ENCODE data around the gene RHOF.

Gene RHOF

GRCh38 chr12:121789800-121790728, 3.4 kb downstream of the RHOF start:
- no peak for DNase-seq

- no peak for DNase-seq
Observed at GRCh38 chr12:121789233-121789781, 4.2 kb downstream of the RHOF start.

GRCh38 chr12:121788176-121788818, 5.2 kb downstream of the RHOF start:
- DNase-seq = no peak

GRCh38 chr12:121787063-121788025, 6.1 kb downstream of the RHOF start:
- no peak for DNase-seq

- no peak for DNase-seq
Observed at GRCh38 chr12:121786440-121786825, 7.1 kb downstream of the RHOF start.

GRCh38 chr12:121784460-121784859, 9.0 kb downstream of the RHOF start:
- no peak for DNase-seq

- no peak for DNase-seq
Observed at GRCh38 chr12:121783766-121784165, 9.7 kb downstream of the RHOF start.

- DNase-seq = no peak
Observed at GRCh38 chr12:121781998-121782979, 11.2 kb downstream of the RHOF start.

- no peak for DNase-seq
Observed at GRCh38 chr12:121781484-121781997, 11.9 kb downstream of the RHOF start.

- no peak for DNase-seq
Observed at GRCh38 chr12:121780429-121780828, 13.1 kb downstream of the RHOF start.

- no peak for DNase-seq
Observed at GRCh38 chr12:121779422-121779895, 14.0 kb downstream of the RHOF start.

GRCh38 chr12:121778567-121779421, 14.7 kb downstream of the RHOF start:
- DNase-seq = no peak

- DNase-seq = peak; percentile 21
Observed at GRCh38 chr12:121776190-121777098, 17.0 kb downstream of the RHOF start.

GRCh38 chr12:121775501-121775900, 18.0 kb downstream of the RHOF start:
- DNase-seq = no peak

- peak; percentile 13 for DNase-seq
Observed at GRCh38 chr12:121774968-121775474, 18.5 kb downstream of the RHOF start.

- peak; percentile 17 for DNase-seq
Observed at GRCh38 chr12:121773011-121773777, 20.3 kb downstream of the RHOF start.

- DNase-seq = no peak
Observed at GRCh38 chr12:121770813-121771625, 22.5 kb downstream of the RHOF start.

Measured in DMS79 (cell line).